ENCODE results near the gene CX3CR1. TPM values are rescaled to one million over a fixed set of nuclear protein-coding genes. Genes with fewer than 3 reads are reported as not detected.

CX3CR1 gene
- total and polyA plus RNA-seq, 9 of the 15 experiments (the other 6 are each of a cell fraction or from before 2014, with no cell fraction given), result 0.03 to 0.21 TPM; not detected in 7

GRCh38 chr3:39288300-39288808 lies 8.5 kb upstream of the CX3CR1 start (continued):
- TF ChIP-seq ZFPM2 (CRISPR knock-in tag; IDR thresholded peaks at IDR 0.05), result no peak
- no peak for TF ChIP-seq BCLAF1 (IDR thresholded peaks at IDR 0.05; ENCODE audit: borderline replicate concordance in 1 of 2, control insufficient read depth in 1 of 2, low read depth in 2 of 2, low read length in 1 of 2)
- TF ChIP-seq GABPB1 (CRISPR knock-in tag; IDR thresholded peaks at IDR 0.05), result peak; percentile 46; the same call in 1 of the 2 replicates
- TF ChIP-seq, protein P1, sequence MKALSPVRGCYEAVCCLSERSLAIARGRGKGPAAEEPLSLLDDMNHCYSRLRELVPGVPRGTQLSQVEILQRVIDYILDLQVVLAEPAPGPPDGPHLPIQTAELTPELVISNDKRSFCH (CRISPR knock-in tag; IDR thresholded peaks at IDR 0.05), result no peak
- TF ChIP-seq, protein P1 (tag; IDR thresholded peaks at IDR 0.05), result peak; percentile 16; the same call in 1 of the 2 replicates
- TF ChIP-seq L3MBTL2 (IDR thresholded peaks at IDR 0.05), result peak; percentile 51
- no peak for TF ChIP-seq TRIM25 (IDR thresholded peaks at IDR 0.05; ENCODE audit: borderline replicate concordance)
- no peak for TF ChIP-seq SMAD1 (IDR thresholded peaks at IDR 0.05; ENCODE audit: low read depth, low read length, partially characterized antibody)
- TF ChIP-seq HDAC6 (IDR thresholded peaks at IDR 0.05; ENCODE audit: low read depth, low read length), result no peak
- no peak for TF ChIP-seq ZNF583 (CRISPR knock-in tag; IDR thresholded peaks at IDR 0.05)
- no peak; the same call in 1 of the 2 replicates for TF ChIP-seq PBX2 (CRISPR knock-in tag; IDR thresholded peaks at IDR 0.05; ENCODE audit: low read depth)
- peak; percentile 87 for TF ChIP-seq PBX2 (tag; conservative IDR thresholded peaks at IDR 0.05; ENCODE audit: low read depth)
- TF ChIP-seq STAG1 (CRISPR knock-in tag; IDR thresholded peaks at IDR 0.05; ENCODE audit: borderline replicate concordance), result peak; percentile 98
- peak; percentile 30; the same call in 1 of the 2 replicates for TF ChIP-seq CXXC5 (CRISPR knock-in tag; IDR thresholded peaks at IDR 0.05)
- TF ChIP-seq POLR2H (tag; IDR thresholded peaks at IDR 0.05; ENCODE audit: low read depth), result no peak
- TF ChIP-seq ZNF253 (CRISPR knock-in tag; conservative IDR thresholded peaks at IDR 0.05), result no peak
